HG03025 (cell line): ENCODE measurements around the gene POLA2.

Source experiments
- ATAC-seq: cut with Tn5 transposase; IDR thresholded peaks from one replicate; pipeline ENCODE4 v1.9.1; 2021; ENCODE audit warnings: mild to moderate bottlenecking, moderate library complexity; ENCODE audit not compliant: unreplicated experiment, low FRiP score

POLA2 gene

GRCh38 chr11:65304613-65305012 is 42.9 kb downstream of the POLA2 start:
- ATAC-seq: no peak

GRCh38 chr11:65305501-65306268 is 43.9 kb downstream of the POLA2 start:
- no peak for ATAC-seq

- ATAC-seq: no peak
Measured at GRCh38 chr11:65307298-65308229, 45.8 kb downstream of the POLA2 start.

GRCh38 chr11:65308281-65308891 is 46.6 kb downstream of the POLA2 start:
- no peak for ATAC-seq

- ATAC-seq: no peak
Measured at GRCh38 chr11:65309006-65309405, 47.2 kb downstream of the POLA2 start.

GRCh38 chr11:65310215-65310614 is 48.5 kb downstream of the POLA2 start:
- ATAC-seq: no peak

- no peak for ATAC-seq
Measured at GRCh38 chr11:65310736-65311135, 49.0 kb downstream of the POLA2 start.

GRCh38 chr11:65311170-65311678 is 49.5 kb downstream of the POLA2 start:
- no peak for ATAC-seq

- peak; percentile 69 for ATAC-seq
Measured at GRCh38 chr11:65314501-65315203, 52.9 kb downstream of the POLA2 start, which contains the start of gene CDC42EP2. TSS of gene CDC42EP2 (plus strand) at chr11:65314866. CDS start at chr11:65320899, 6,033 bp downstream.

- ATAC-seq: no peak
Measured at GRCh38 chr11:65315204-65315865, 53.6 kb downstream of the POLA2 start.

- ATAC-seq: no peak
Measured at GRCh38 chr11:65315866-65316226, 54.1 kb downstream of the POLA2 start.

- ATAC-seq: no peak
Measured at GRCh38 chr11:65316227-65317024, 54.7 kb downstream of the POLA2 start.

- ATAC-seq: no peak
Measured at GRCh38 chr11:65317025-65317786, 55.4 kb downstream of the POLA2 start.

GRCh38 chr11:65320386-65321075 is 58.8 kb downstream of the POLA2 start:
- no peak for ATAC-seq

GRCh38 chr11:65321076-65321475 is 59.3 kb downstream of the POLA2 start:
- no peak for ATAC-seq

- no peak for ATAC-seq
Measured at GRCh38 chr11:65321828-65322485, 60.2 kb downstream of the POLA2 start.

- ATAC-seq: no peak
Measured at GRCh38 chr11:65323813-65324212, 62.1 kb downstream of the POLA2 start.
